Measurements from ENCODE around the gene CERS6. TPM values are rescaled to one million over a fixed set of nuclear protein-coding genes. Genes with fewer than 3 reads are reported as not detected.

Gene CERS6
- total and polyA plus RNA-seq, 10 of the 15 experiments (the other 5 are each of a cell fraction or from before 2014, with no cell fraction given), result 1.3 to 20.4 (median 14.1) TPM

DNA sequence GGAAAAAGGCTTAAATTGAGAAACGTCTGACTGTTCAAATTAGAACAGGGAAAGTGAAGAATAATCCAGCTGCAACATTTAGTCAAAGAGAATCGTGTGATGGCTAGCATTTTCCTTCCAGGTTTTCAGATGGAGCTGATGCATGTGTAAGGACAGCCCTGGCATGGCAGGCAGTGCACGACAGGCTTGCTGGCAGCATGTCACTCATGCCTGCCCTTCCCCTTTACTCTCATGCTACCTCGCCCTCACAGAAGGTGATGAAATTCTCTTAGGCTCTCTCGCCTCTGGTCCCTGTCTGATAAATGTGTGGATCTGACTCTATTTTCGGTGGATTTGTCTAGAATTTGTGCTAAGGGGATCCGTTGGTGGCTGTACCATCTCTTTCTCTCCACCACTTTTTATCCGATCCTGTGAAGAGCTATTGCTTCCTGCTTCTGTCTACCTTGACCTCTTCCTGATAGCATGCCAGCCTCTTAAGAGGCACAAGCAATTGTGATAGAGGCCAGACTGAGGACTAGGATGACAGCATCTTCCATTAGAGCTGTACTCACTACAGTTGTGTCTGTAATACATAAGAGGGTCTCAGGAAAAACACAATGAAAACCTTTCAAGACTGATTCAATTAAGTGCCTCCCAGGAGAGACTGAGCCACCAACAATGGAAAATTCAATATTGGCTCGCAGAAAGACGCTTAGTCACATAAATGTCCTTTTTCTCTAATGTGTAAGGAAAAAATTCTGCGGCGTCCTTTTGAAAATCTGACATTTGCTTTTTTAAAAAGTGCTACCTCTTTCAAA is 280.8 kb downstream of the CERS6 start:
- SMC1A ChIA-PET (ENCODE audit: uncharacterized antibody, unreplicated experiment), result interaction anchor here (0.8 kb wide), 1 partner anchor 30 kb away, joined by 3 read pairs; no protein-coding TSS in a partner anchor
- in situ Hi-C loops (cut with MboI) (no loop called here), intact Hi-C loops (cut with micrococcal nuclease; ENCODE audit: unreplicated experiment) (no loop called here)
- no peak overlapping the region for H3K4me3 ChIP-seq
- no peak for TF ChIP-seq YY1 (IDR thresholded peaks at IDR 0.05; ENCODE audit: low read depth, low read length)
- TF ChIP-seq PAX8 (IDR thresholded peaks at IDR 0.05), result no peak
- TF ChIP-seq POLR2A (IDR thresholded peaks at IDR 0.05; ENCODE audit: low read depth, low read length), result no peak
- TF ChIP-seq ZNF274 (IDR thresholded peaks at IDR 0.05; ENCODE audit: insufficient read depth, insufficient read length), result no peak
- no peak for TF ChIP-seq MYB (IDR thresholded peaks at IDR 0.05; ENCODE audit: borderline replicate concordance, low read depth, low read length)
- TF ChIP-seq ATF7 (IDR thresholded peaks at IDR 0.05; ENCODE audit: low read depth), result no peak
- no peak for TF ChIP-seq EED (IDR thresholded peaks at IDR 0.05; ENCODE audit: low read depth)
- TF ChIP-seq KLF5 (IDR thresholded peaks at IDR 0.05; ENCODE audit: partially characterized antibody), result no peak
- no peak for TF ChIP-seq ZNF207 (IDR thresholded peaks at IDR 0.05; ENCODE audit: borderline replicate concordance)
- no peak for TF ChIP-seq TCF3 (IDR thresholded peaks at IDR 0.05; ENCODE audit: borderline replicate concordance, insufficient read depth, low read depth, low read length)
- no peak for TF ChIP-seq YBX1 (IDR thresholded peaks at IDR 0.05)
- no peak for TF ChIP-seq SREBF2 (IDR thresholded peaks at IDR 0.05; ENCODE audit: low read length)
- TF ChIP-seq IRF4 (IDR thresholded peaks at IDR 0.05; ENCODE audit: low read depth, low read length), result no peak
- TF ChIP-seq MTA2 (IDR thresholded peaks at IDR 0.05; ENCODE audit: low read depth), result no peak
- TF ChIP-seq PKNOX1 (IDR thresholded peaks at IDR 0.05), result no peak
- no peak for TF ChIP-seq SUPT20H (IDR thresholded peaks at IDR 0.05; ENCODE audit: borderline replicate concordance, control insufficient read depth, low read depth, low read length)
- FAIRE-seq (no peak), ATAC-seq (no peak), DNase-seq (ENCODE audit: low read depth, low spot score) (no peak)
- CTCF ChIA-PET, result interaction anchor here (0.6 to 1.4 kb wide), 3 partner anchors 11 to 393 kb away, joined by 3 to 4 read pairs (median 3); no protein-coding TSS in a partner anchor
- H3K4me2 ChIP-seq (ENCODE audit: control insufficient read depth, insufficient read depth), result no peak overlapping the region
- H3K4me1 ChIP-seq (ENCODE audit: control insufficient read depth, insufficient read depth, low read length), result no peaks in the 10 kb centered on the region
- POLR2A ChIA-PET, result no interaction called here
- RAD21 ChIA-PET (ENCODE audit: unreplicated experiment), result interaction anchor here (1.9 kb wide), 1 partner anchor 391 kb away, joined by 7 read pairs; no protein-coding TSS in a partner anchor
- no peaks in the 10 kb centered on the region for H4K20me1 ChIP-seq (ENCODE audit: control insufficient read depth, insufficient read depth)
- H3K9me3 ChIP-seq (replicated peaks; ENCODE audit: control insufficient read depth, insufficient read depth, low read length), result no peaks in the 10 kb centered on the region
- no peak overlapping the region for H3K9ac ChIP-seq (ENCODE audit: control insufficient read depth, insufficient read depth, low read length)
- no peaks in the 10 kb centered on the region for H3K79me2 ChIP-seq (ENCODE audit: control insufficient read depth, insufficient read depth, low read length)
- no peak overlapping the region for H3K27ac ChIP-seq (ENCODE audit: control insufficient read depth, insufficient read depth)
- H2AFZ ChIP-seq (ENCODE audit: control insufficient read depth, low read depth, low read length), result no peak overlapping the region
- no peaks in the 10 kb centered on the region for H3K36me3 ChIP-seq (ENCODE audit: control insufficient read depth in 2 of 2, insufficient read depth in 2 of 2, low read length in 1 of 2)
- WGBS (ENCODE audit: insufficient coverage, insufficient replicate concordance, low lambda C conversion rate, missing lambda C conversion rate), result 88% methylated on average over 12 of the region's 12 CpGs
- no TSS peak for BruUV-seq (replicated peaks)
- no peaks in the 10 kb centered on the region for H3K27me3 ChIP-seq (replicated peaks in 1 of 2; ENCODE audit: control insufficient read depth in 2 of 2, insufficient read depth in 2 of 2, low read length in 1 of 2)

Measured in GM12878 (cell line).